Trophoblast cell (in vitro differentiated cells and primary cell): ENCODE measurements around the gene ERC1.

Experiments
- DNase-seq, 2 donors: peaks; one replicate each; pipeline ENCODE4 v3.0.0-alpha.2; 2016
- H2AFZ ChIP-seq: 2 replicates; pipeline ENCODE4 v1.6.1; 2013; ENCODE audit warnings: low read length, moderate library complexity, mild to moderate bottlenecking; ENCODE audit not compliant: insufficient read depth, poor library complexity
- H2AK5ac ChIP-seq: 2 replicates; pipeline ENCODE4 v1.6.1; 2013; ENCODE audit warnings: mild to moderate bottlenecking, low read length
- H2BK120ac ChIP-seq: 2 replicates; pipeline ENCODE4 v1.6.1; 2013; ENCODE audit warnings: low read length, mild to moderate bottlenecking, moderate library complexity; ENCODE audit not compliant: insufficient read depth, poor library complexity
- H2BK12ac ChIP-seq: 2 replicates; pipeline ENCODE4 v1.6.1; 2013; ENCODE audit warnings: mild to moderate bottlenecking, low read length, moderate library complexity
- H2BK5ac ChIP-seq: 2 replicates; pipeline ENCODE4 v1.6.1; 2013; ENCODE audit warnings: low read length, low read depth, moderate library complexity, mild to moderate bottlenecking; ENCODE audit not compliant: poor library complexity
- H3K14ac ChIP-seq: 2 replicates; pipeline ENCODE4 v1.6.1; 2013; ENCODE audit warnings: mild to moderate bottlenecking, low read length
- H3K18ac ChIP-seq: 2 replicates; pipeline ENCODE4 v1.6.1; 2013; ENCODE audit warnings: mild to moderate bottlenecking, low read length
- H3K23ac ChIP-seq: 2 replicates; pipeline ENCODE4 v1.6.1; 2013; ENCODE audit warnings: low read length
- H3K27ac ChIP-seq: 2 replicates; pipeline ENCODE4 v1.5.1; 2013; ENCODE audit warnings: low read depth, mild to moderate bottlenecking, inconsistent platforms, low read length, moderate library complexity
- H3K27me3 ChIP-seq: 2 replicates; pipeline ENCODE4 v1.6.1; 2013; ENCODE audit warnings: inconsistent platforms, mild to moderate bottlenecking, low read length, moderate library complexity; ENCODE audit not compliant: insufficient read depth
- H3K36me3 ChIP-seq, 2 experiments: 1 replicate in 1 of 2; 2 replicates in 1 of 2; pipeline ENCODE4 v1.6.1; 2013; ENCODE audit warnings: low read length in 2 of 2, mild to moderate bottlenecking in 2 of 2, moderate library complexity in 1 of 2; ENCODE audit not compliant: insufficient read depth in 2 of 2, control insufficient read depth in 1 of 2
- H3K4ac ChIP-seq: 2 replicates; pipeline ENCODE4 v1.6.1; 2013; ENCODE audit warnings: low read depth, mild to moderate bottlenecking, low read length, moderate library complexity
- H3K4me1 ChIP-seq, 2 experiments: 1 replicate in 1 of 2; 2 replicates in 1 of 2; pipeline ENCODE4 v1.6.1; 2013; ENCODE audit warnings: low read length in 2 of 2, mild to moderate bottlenecking in 2 of 2, moderate library complexity in 1 of 2; ENCODE audit not compliant: insufficient read depth in 2 of 2, control insufficient read depth in 1 of 2
- H3K4me2 ChIP-seq: 2 replicates; pipeline ENCODE4 v1.6.1; 2013; ENCODE audit warnings: inconsistent platforms, mild to moderate bottlenecking, low read length, moderate library complexity
- H3K4me3 ChIP-seq: 2 replicates; pipeline ENCODE4 v1.5.1; 2013; ENCODE audit warnings: mild to moderate bottlenecking, low read depth, low read length, inconsistent platforms
- H3K79me1 ChIP-seq: one replicate; pipeline ENCODE4 v1.6.1; 2013; ENCODE audit warnings: low read length
- H3K79me2 ChIP-seq: 2 replicates; pipeline ENCODE4 v1.6.1; 2013; ENCODE audit warnings: low read length, mild to moderate bottlenecking; ENCODE audit not compliant: control insufficient read depth, insufficient read depth, poor library complexity
- H3K9ac ChIP-seq: 2 replicates; pipeline ENCODE4 v1.6.1; 2013; ENCODE audit warnings: mild to moderate bottlenecking, low read length
- H3K9me3 ChIP-seq: 2 replicates; pipeline ENCODE4 v1.6.1; 2013; ENCODE audit warnings: low read depth, mild to moderate bottlenecking, control low read depth, inconsistent platforms, low read length; ENCODE audit not compliant: insufficient read depth
- H4K12ac ChIP-seq: 2 replicates; pipeline ENCODE4 v1.6.1; 2013; ENCODE audit warnings: low read depth, mild to moderate bottlenecking, low read length, moderate library complexity
- H4K8ac ChIP-seq: 2 replicates; pipeline ENCODE4 v1.6.1; 2013; ENCODE audit warnings: low read depth, mild to moderate bottlenecking, low read length, moderate library complexity
- H4K91ac ChIP-seq: one replicate; pipeline ENCODE4 v1.6.1; 2013; ENCODE audit warnings: low read depth, mild to moderate bottlenecking, low read length, moderate library complexity
- WGBS: extraction: QIAGEN DNeasy Blood & Tissue Kit; methylation state at CpG from one replicate; pipeline ENCODE4 v1.1.7; 2013; ENCODE audit warnings: missing lambda C conversion rate; ENCODE audit not compliant: insufficient read length, insufficient coverage; ENCODE audit errors: extremely low coverage; 5-methylcytosine and 5-hydroxymethylcytosine counted together

ERC1 gene

GRCh38 chr12:1501695-1502378 lies 510.8 kb downstream of the ERC1 start:
- Histone ChIP-seq H3K4me2 (no peak overlapping the region), H3K36me3 (no peaks in the 10 kb centered on the region), H3K9me3 (peaks cover 23% of the 10 kb centered on the region), H2AK5ac (no peak overlapping the region), H2AFZ (no peak overlapping the region), H3K23ac (no peak overlapping the region), H3K27ac (no peak overlapping the region), H2BK12ac (no peak overlapping the region), H3K4me1 (no peaks in the 10 kb centered on the region), H4K12ac (no peak overlapping the region), H3K79me2 (no peaks in the 10 kb centered on the region), H3K9ac (no peak overlapping the region), H4K8ac (no peak overlapping the region), H3K14ac (no peak overlapping the region), H4K91ac (no peak overlapping the region), H3K4ac (no peak overlapping the region), H2BK5ac (no peak overlapping the region), H3K4me3 (no peak overlapping the region), H3K79me1 (no peaks in the 10 kb centered on the region), H2BK120ac (no peak overlapping the region), H3K27me3 (no peaks in the 10 kb centered on the region), H3K18ac (no peak overlapping the region)
- DNase-seq = no peak
- WGBS = no CpG with 5 or more reads among the region's 19 CpGs

- Histone ChIP-seq H3K23ac (no peak overlapping the region), H2BK12ac (no peak overlapping the region), H3K18ac (no peak overlapping the region), H3K79me2 (no peaks in the 10 kb centered on the region), H3K27ac (no peak overlapping the region), H3K36me3 (no peaks in the 10 kb centered on the region), H3K14ac (no peak overlapping the region), H2AK5ac (no peak overlapping the region), H3K4me3 (no peak overlapping the region), H3K4me1 (no peaks in the 10 kb centered on the region), H4K91ac (no peak overlapping the region), H3K9me3 (peaks cover 23% of the 10 kb centered on the region), H2AFZ (no peak overlapping the region), H2BK120ac (no peak overlapping the region), H2BK5ac (no peak overlapping the region), H3K79me1 (no peaks in the 10 kb centered on the region), H3K27me3 (no peaks in the 10 kb centered on the region), H4K8ac (no peak overlapping the region), H3K4me2 (no peak overlapping the region), H3K9ac (no peak overlapping the region), H4K12ac (no peak overlapping the region), H3K4ac (no peak overlapping the region)
- DNase-seq = no peak
- no CpG with 5 or more reads among the region's 6 CpGs for WGBS
Measured at GRCh38 chr12:1502379-1502720, 511.3 kb downstream of the ERC1 start.

GRCh38 chr12:1502831-1503230 lies 511.8 kb downstream of the ERC1 start:
- peaks cover 23% of the 10 kb centered on the region for H3K9me3 ChIP-seq
- no peak for DNase-seq
- no CpG with 5 or more reads among the region's 13 CpGs for WGBS
- no peaks in the 10 kb centered on the region for H3K27me3 ChIP-seq
- no peak overlapping the region for H3K14ac ChIP-seq
- no peak overlapping the region for H4K12ac ChIP-seq
- no peak overlapping the region for H2BK12ac ChIP-seq
- no peaks in the 10 kb centered on the region for H3K36me3 ChIP-seq
- H3K4me1 ChIP-seq = no peaks in the 10 kb centered on the region
- H3K9ac ChIP-seq = no peak overlapping the region
- no peak overlapping the region for H2AFZ ChIP-seq
- no peaks in the 10 kb centered on the region for H3K79me1 ChIP-seq
- no peak overlapping the region for H2AK5ac ChIP-seq
- H3K4me3 ChIP-seq = no peak overlapping the region
- no peak overlapping the region for H3K23ac ChIP-seq
- no peaks in the 10 kb centered on the region for H3K79me2 ChIP-seq
- H3K4me2 ChIP-seq = no peak overlapping the region
- H3K18ac ChIP-seq = no peak overlapping the region
- H2BK120ac ChIP-seq = no peak overlapping the region
- no peak overlapping the region for H2BK5ac ChIP-seq
- H4K91ac ChIP-seq = no peak overlapping the region
- no peak overlapping the region for H4K8ac ChIP-seq
- H3K4ac ChIP-seq = no peak overlapping the region
- no peak overlapping the region for H3K27ac ChIP-seq

- H3K36me3 ChIP-seq = no peaks in the 10 kb centered on the region
- no peak overlapping the region for H3K23ac ChIP-seq
- H3K4me2 ChIP-seq = no peak overlapping the region
- H3K79me2 ChIP-seq = no peaks in the 10 kb centered on the region
- no peaks in the 10 kb centered on the region for H3K4me1 ChIP-seq
- H3K27ac ChIP-seq = no peak overlapping the region
- H3K14ac ChIP-seq = no peak overlapping the region
- no peaks in the 10 kb centered on the region for H3K79me1 ChIP-seq
- H2BK5ac ChIP-seq = no peak overlapping the region
- H3K9ac ChIP-seq = no peak overlapping the region
- H3K4me3 ChIP-seq = no peak overlapping the region
- no CpG with 5 or more reads among the region's 22 CpGs for whole genome bisulfite sequencing
- no peak overlapping the region for H2BK12ac ChIP-seq
- no peak for DNase-seq
- no peak overlapping the region for H4K12ac ChIP-seq
- H4K91ac ChIP-seq = no peak overlapping the region
- no peak overlapping the region for H2BK120ac ChIP-seq
- H4K8ac ChIP-seq = no peak overlapping the region
- H3K27me3 ChIP-seq = no peaks in the 10 kb centered on the region
- peaks cover 20% of the 10 kb centered on the region for H3K9me3 ChIP-seq
- no peak overlapping the region for H3K18ac ChIP-seq
- no peak overlapping the region for H3K4ac ChIP-seq
- H2AK5ac ChIP-seq = no peak overlapping the region
- H2AFZ ChIP-seq = no peak overlapping the region
Measured at GRCh38 chr12:1503281-1503711, 512.3 kb downstream of the ERC1 start.
